Psoas muscle (tissue), 8 donors: ENCODE measurements around the gene CFLAR. TPM values are rescaled to one million over a fixed set of nuclear protein-coding genes. Genes with fewer than 3 reads are reported as not detected.
A peak's percentile ranks its signal among the peaks of the same experiment; 100 is the strongest.

Source experiments
- ATAC-seq, 4 donors: fragments of 200-7000 bp; cut with Tn5 transposase; one replicate each; pipeline ENCODE4 v1.9.1; 2020; ENCODE audit warnings: moderate library complexity in 3 of 4, mild to moderate bottlenecking in 2 of 4
- DNase-seq, 2 donors: peaks; one replicate each; pipeline ENCODE4 v3.0.0-alpha.2; 2020
- H3K27ac ChIP-seq: fragments of 200-600 bp; one replicate; pipeline ENCODE4 v1.8.0; 2022
- H3K27me3 ChIP-seq, 3 donors: fragments of 200-600 bp in 1 of 3; one replicate each; pipeline versions ENCODE4 v1.6.1 to v1.8.0; 2013 to 2022; ENCODE audit warnings: low read length in 2 of 3, mild to moderate bottlenecking in 2 of 3, moderate library complexity in 1 of 3; ENCODE audit not compliant: insufficient read depth in 3 of 3
- H3K36me3 ChIP-seq, 2 donors: fragments of 200-600 bp in 1 of 2; one replicate each; pipeline versions ENCODE4 v1.6.1 to v1.8.0; 2013 to 2022; ENCODE audit warnings: low read depth in 1 of 2, mild to moderate bottlenecking in 1 of 2, moderate library complexity in 1 of 2; ENCODE audit not compliant: insufficient read depth in 1 of 2
- H3K4me1 ChIP-seq: fragments of 200-600 bp; one replicate; pipeline ENCODE4 v1.8.0; 2022
- H3K4me3 ChIP-seq: fragments of 200-600 bp; one replicate; pipeline ENCODE4 v1.8.0; 2022; ENCODE audit warnings: mild to moderate bottlenecking
- H3K9me3 ChIP-seq: fragments of 200-600 bp; one replicate; pipeline ENCODE4 v1.8.0; 2022
- CTCF ChIP-seq: fragments of 200-600 bp; IDR thresholded peaks from one replicate; pipeline ENCODE4 v1.8.0; 2022; ENCODE audit warnings: antibody characterized with exemption
- WGBS, 3 donors: extraction: QIAGEN DNeasy Blood & Tissue Kit; methylation state at CpG; one replicate each; pipeline versions ENCODE4 v1.1.6 to v1.1.7; 2013; 5-methylcytosine and 5-hydroxymethylcytosine counted together
- intact Hi-C, 2 donors: fragments of 100-400 bp; cut with DNase I; formaldehyde crosslinking; loops; one replicate each; pipeline versions ENCODE4 v1.11.0 to v1.14.2; 2022
- polyA plus RNA-seq, 3 donors: library from polyadenylated mRNA; stranded (reverse); fragments of 200-250 nt; gene quantifications; one replicate each; pipeline ENCODE4 v1.2.3, GENCODE V29; 2013
- total RNA-seq, 4 donors: library from RNA; stranded (reverse); fragmentation: NEBNext Ultra II Directional in 2 of 4; extraction: Animal tissue kit (Norgen Biotek cat#: 25700) in 2 of 4; gene quantifications; one replicate each; pipeline versions ENCODE4 v1.2.1 to v1.2.4, GENCODE V29; 2021 to 2023
- donor health status: healthy with polysubstance abuse.
- donor health status: DM: no; HTN: no; CAD: no; lungs with moderate emphysema.
- donor health status: Bipolar disorder and iron deficiency.
- donor health status: healthy.
- donor health status: DM: yes; HTN: yes; CAD: no.
- donor health status: DM: no; HTN: no; CAD: no.
- donor health status: DM: no; HTN: no; CAD: no.
- donor health status: DM: yes; HTN: yes; CAD: no.

CFLAR gene
- total and polyA plus RNA-seq, 7 donors = 84.7 to 358 (median 340) TPM

GRCh38 chr2:201154615-201155399 is 38.8 kb downstream of the CFLAR start:
- H3K27me3 ChIP-seq = no peaks in the 10 kb centered on the region
- intact Hi-C loops = loop anchor here (5.0 to 10.0 kb wide), 2 partner anchors 38 to 80 kb away; partner anchors contain the start of genes CFLAR (in 1 of the 2), HYCC2 (in 1 of the 2) and NDUFB3 (in 1 of the 2)
- ATAC-seq (no peak), DNase-seq (no peak)
- H3K9me3 ChIP-seq = no peaks in the 10 kb centered on the region
- H3K4me1 ChIP-seq = peaks cover 39% of the 10 kb centered on the region
- peak overlapping the region; percentile 25 for H3K27ac ChIP-seq
- H3K4me3 ChIP-seq = no peak overlapping the region
- 89 to 92% (median 91%) methylated on average over 9 of the region's 9 CpGs for WGBS, 3 donors
- no peak for TF ChIP-seq CTCF
- peaks cover 9 to 100% of the 10 kb centered on the region in 2 donors for H3K36me3 ChIP-seq

- Histone ChIP-seq H3K4me1 (peaks cover 30% of the 10 kb centered on the region), H3K9me3 (no peaks in the 10 kb centered on the region), H3K4me3 (no peak overlapping the region), H3K27me3 (no peaks in the 10 kb centered on the region), H3K36me3 (peaks cover 11 to 100% of the 10 kb centered on the region in 2 donors), H3K27ac (peak overlapping the region; percentile 25)
- WGBS, 3 donors = 85 to 88% (median 86%) methylated on average over 6 of the region's 6 CpGs
- DNase-seq (no peak), ATAC-seq (no peak)
- TF ChIP-seq CTCF = no peak
- intact Hi-C loops = loop anchor here in 1 of 2 donors (10.0 kb wide), 1 partner anchor 81 kb away; the partner anchor contains the start of genes HYCC2 and NDUFB3
Measured at GRCh38 chr2:201156036-201156435, 40.1 kb downstream of the CFLAR start.

GRCh38 chr2:201156640-201157039 is 40.7 kb downstream of the CFLAR start:
- Histone ChIP-seq H3K4me3 (no peak overlapping the region), H3K36me3 (peaks cover 11 to 100% of the 10 kb centered on the region in 2 donors), H3K4me1 (peaks cover 27% of the 10 kb centered on the region), H3K27ac (peak overlapping the region; percentile 59), H3K27me3 (no peaks in the 10 kb centered on the region), H3K9me3 (no peaks in the 10 kb centered on the region)
- intact Hi-C loops = loop anchor here in 1 of 2 donors (10.0 kb wide), 1 partner anchor 82 kb away; the partner anchor contains the start of genes HYCC2 and NDUFB3
- WGBS, 3 donors = 0 to 82% (median 58%) methylated on average over 1 of the region's 1 CpG
- no peak for TF ChIP-seq CTCF
- ATAC-seq = no peak
- DNase-seq = no peak

GRCh38 chr2:201157694-201158093 is 41.7 kb downstream of the CFLAR start:
- TF ChIP-seq CTCF = no peak
- Histone ChIP-seq H3K36me3 (peaks cover 11 to 100% of the 10 kb centered on the region in 2 donors), H3K27me3 (no peaks in the 10 kb centered on the region), H3K4me1 (peaks cover 17% of the 10 kb centered on the region), H3K9me3 (no peaks in the 10 kb centered on the region), H3K4me3 (no peak overlapping the region), H3K27ac (peak overlapping the region; percentile 59)
- intact Hi-C loops = loop anchor here in 1 of 2 donors (10.0 kb wide), 1 partner anchor 83 kb away; the partner anchor contains the start of genes HYCC2 and NDUFB3
- WGBS, 3 donors = 54 to 75% (median 66%) methylated on average over 4 of the region's 4 CpGs
- no peak for DNase-seq
- ATAC-seq = peak in 1 of 4 donors; percentile 12
